Activated CD8-positive, alpha-beta T cell treated with anti-CD3 and anti-CD28 coated beads for 36 hours (primary cell): ENCODE results near the gene SARS1. TPM values are rescaled to one million over a fixed set of nuclear protein-coding genes. Genes with fewer than 3 reads are reported as not detected.

Experiments used
- ATAC-seq: fragments of 200-7000 bp; cut with Tn5 transposase; one replicate; pipeline ENCODE4 v1.10.0; 2021; ENCODE audit warnings: mild to moderate bottlenecking, moderate library complexity
- CTCF ChIA-PET: fragments of 350-600 bp; sonication (Branson Sonifier 250); formaldehyde crosslinking; loops from one replicate; lab custom pipeline; 2021; ENCODE audit warnings: antibody characterized with exemption; lab: Charles Lee
- POLR2A ChIA-PET: fragments of 350-600 bp; sonication (Branson Sonifier 250); formaldehyde crosslinking; loops from one replicate; lab custom pipeline; 2021; ENCODE audit warnings: antibody characterized with exemption; lab: Charles Lee
- DNase-seq: peaks from one replicate; pipeline ENCODE4 v3.0.0-alpha.2; 2020
- H3K27ac Mint-ChIP-seq: one replicate; pipeline ENCODE4 v1.8.0; 2021; ENCODE audit warnings: mild to moderate bottlenecking, mixed read lengths
- H3K27me3 Mint-ChIP-seq: one replicate; pipeline ENCODE4 v1.8.0; 2021; ENCODE audit warnings: mixed read lengths
- H3K36me3 Mint-ChIP-seq: one replicate; pipeline ENCODE4 v1.8.0; 2021; ENCODE audit warnings: low read depth, mixed read lengths
- H3K4me1 Mint-ChIP-seq: one replicate; pipeline ENCODE4 v1.8.0; 2021; ENCODE audit warnings: low read depth, mixed read lengths
- H3K4me3 Mint-ChIP-seq: one replicate; pipeline ENCODE4 v1.8.0; 2021; ENCODE audit warnings: mild to moderate bottlenecking, moderate library complexity, mixed read lengths
- H3K9me3 Mint-ChIP-seq: one replicate; pipeline ENCODE4 v1.8.0; 2021; ENCODE audit warnings: mixed read lengths
- intact Hi-C: fragments of 100-400 bp; cut with micrococcal nuclease; formaldehyde crosslinking; loops from one replicate; pipeline ENCODE4 v1.10.0; 2022
- total RNA-seq, 2 experiments: library from RNA; stranded (reverse); gene quantifications; one replicate each; pipeline ENCODE4 v1.2.3, GENCODE V29; 2021
- TF ChIP-seq, protein P1 (sequence below): fragments of 200-600 bp; IDR thresholded peaks from one replicate; pipeline ENCODE4 v1.8.0; 2022; ENCODE audit warnings: antibody characterized with exemption, mild to moderate bottlenecking

The SARS1 gene
- total RNA-seq, 2 experiments from 2014 or later, result 226 to 228 TPM

DNA sequence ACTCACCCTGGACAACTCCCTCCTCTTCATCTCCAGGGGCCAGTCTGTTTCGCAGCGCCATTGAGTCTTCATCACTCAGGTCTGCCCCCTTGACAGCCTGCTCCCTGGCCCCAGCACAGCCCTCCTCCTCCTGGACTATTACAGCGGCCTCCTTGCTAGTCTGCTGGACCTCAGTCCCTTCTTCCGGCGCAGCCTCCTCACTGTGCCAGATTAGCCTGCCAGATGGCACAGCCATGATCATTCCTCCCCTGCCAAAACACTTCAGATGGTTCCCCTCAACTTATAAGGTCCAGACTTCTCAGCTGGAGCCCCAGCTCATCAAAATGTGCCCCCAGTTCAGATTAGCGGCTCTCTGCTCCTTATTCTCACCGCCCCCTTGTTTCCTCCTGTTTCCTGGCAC lies 28.7 kb downstream of the SARS1 start:
- TF ChIP-seq, protein P1, sequence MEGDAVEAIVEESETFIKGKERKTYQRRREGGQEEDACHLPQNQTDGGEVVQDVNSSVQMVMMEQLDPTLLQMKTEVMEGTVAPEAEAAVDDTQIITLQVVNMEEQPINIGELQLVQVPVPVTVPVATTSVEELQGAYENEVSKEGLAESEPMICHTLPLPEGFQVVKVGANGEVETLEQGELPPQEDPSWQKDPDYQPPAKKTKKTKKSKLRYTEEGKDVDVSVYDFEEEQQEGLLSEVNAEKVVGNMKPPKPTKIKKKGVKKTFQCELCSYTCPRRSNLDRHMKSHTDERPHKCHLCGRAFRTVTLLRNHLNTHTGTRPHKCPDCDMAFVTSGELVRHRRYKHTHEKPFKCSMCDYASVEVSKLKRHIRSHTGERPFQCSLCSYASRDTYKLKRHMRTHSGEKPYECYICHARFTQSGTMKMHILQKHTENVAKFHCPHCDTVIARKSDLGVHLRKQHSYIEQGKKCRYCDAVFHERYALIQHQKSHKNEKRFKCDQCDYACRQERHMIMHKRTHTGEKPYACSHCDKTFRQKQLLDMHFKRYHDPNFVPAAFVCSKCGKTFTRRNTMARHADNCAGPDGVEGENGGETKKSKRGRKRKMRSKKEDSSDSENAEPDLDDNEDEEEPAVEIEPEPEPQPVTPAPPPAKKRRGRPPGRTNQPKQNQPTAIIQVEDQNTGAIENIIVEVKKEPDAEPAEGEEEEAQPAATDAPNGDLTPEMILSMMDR, result no peak
- ChIA-PET CTCF (no interaction called here), POLR2A (interaction anchor here (1.1 to 1.3 kb wide), 2 partner anchors 43 to 106 kb away, joined by 3 read pairs; no protein-coding TSS in a partner anchor)
- intact Hi-C loops, result no loop called here
- Mint-ChIP-seq H3K27ac (no peak overlapping the region), H3K9me3 (no peaks in the 10 kb centered on the region), H3K4me1 (peaks cover 11% of the 10 kb centered on the region), H3K36me3 (peaks cover 3% of the 10 kb centered on the region), H3K27me3 (peaks cover 3% of the 10 kb centered on the region), H3K4me3 (no peak overlapping the region)
- DNase-seq (no peak), ATAC-seq (no peak)

- Mint-ChIP-seq H3K27me3 (peaks cover 3% of the 10 kb centered on the region), H3K36me3 (no peaks in the 10 kb centered on the region), H3K9me3 (no peaks in the 10 kb centered on the region), H3K27ac (no peak overlapping the region), H3K4me3 (no peak overlapping the region), H3K4me1 (peaks cover 11% of the 10 kb centered on the region)
- CTCF ChIA-PET, result no interaction called here
- POLR2A ChIA-PET, result interaction anchor here (1.2 to 1.4 kb wide), 4 partner anchors 10 to 44 kb away, joined by 3 to 4 read pairs (median 4); partner anchors contain the start of gene SARS1
- DNase-seq (no peak), ATAC-seq (no peak)
- intact Hi-C loops, result no loop called here
- TF ChIP-seq, protein P1, result no peak
Observed at GRCh38 chr1:109243221-109243620, 29.5 kb downstream of the SARS1 start.

DNA sequence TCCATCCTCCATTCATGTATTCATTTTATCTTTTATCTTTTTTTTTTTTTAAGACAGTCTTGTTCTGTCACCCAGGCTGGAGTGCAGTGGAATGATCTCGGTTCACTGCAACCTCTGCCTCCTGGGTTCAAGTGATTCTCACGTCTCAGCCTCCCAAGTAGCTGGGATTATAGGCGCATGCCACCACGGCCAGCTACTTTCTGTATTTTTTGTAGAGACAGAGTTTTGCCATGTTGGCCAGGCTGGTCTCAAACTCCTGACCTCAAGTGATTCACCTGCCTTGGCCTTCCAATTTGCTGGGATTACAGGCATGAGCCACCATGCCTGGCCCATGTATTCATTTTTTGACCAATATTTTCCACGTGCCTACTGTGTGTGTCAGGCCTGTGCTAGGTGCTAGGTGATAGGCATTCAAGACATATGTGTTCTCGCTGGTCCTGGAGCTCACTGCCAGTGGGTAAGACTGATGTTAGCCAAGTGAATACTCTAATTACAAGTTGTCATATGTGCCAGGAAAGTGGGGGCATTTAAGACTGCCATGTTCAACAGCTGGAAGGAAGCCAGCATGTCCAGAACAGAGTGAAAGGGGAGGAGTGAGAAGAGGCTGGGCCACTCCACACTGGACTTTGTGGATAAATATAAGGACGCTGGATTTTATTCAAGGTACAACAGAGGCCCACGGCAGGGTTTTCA lies 30.3 kb downstream of the SARS1 start:
- no peaks in the 10 kb centered on the region for H3K9me3 Mint-ChIP-seq
- POLR2A ChIA-PET, result interaction anchor here (1.2 to 1.4 kb wide), 3 partner anchors 10 to 30 kb away, joined by 3 to 4 read pairs (median 4); partner anchors contain the start of gene SARS1
- TF ChIP-seq, protein P1, result no peak
- H3K4me3 Mint-ChIP-seq, result no peak overlapping the region
- no peak for ATAC-seq
- CTCF ChIA-PET, result interaction anchor here (3.8 kb wide), 1 partner anchor 155 kb away, joined by 15 read pairs; the partner anchor contains the start of gene SORT1
- H3K27ac Mint-ChIP-seq, result no peak overlapping the region
- intact Hi-C loops, result no loop called here
- no peaks in the 10 kb centered on the region for H3K36me3 Mint-ChIP-seq
- H3K4me1 Mint-ChIP-seq, result peaks cover 12% of the 10 kb centered on the region
- H3K27me3 Mint-ChIP-seq, result peaks cover 3% of the 10 kb centered on the region
- DNase-seq, result no peak

DNA sequence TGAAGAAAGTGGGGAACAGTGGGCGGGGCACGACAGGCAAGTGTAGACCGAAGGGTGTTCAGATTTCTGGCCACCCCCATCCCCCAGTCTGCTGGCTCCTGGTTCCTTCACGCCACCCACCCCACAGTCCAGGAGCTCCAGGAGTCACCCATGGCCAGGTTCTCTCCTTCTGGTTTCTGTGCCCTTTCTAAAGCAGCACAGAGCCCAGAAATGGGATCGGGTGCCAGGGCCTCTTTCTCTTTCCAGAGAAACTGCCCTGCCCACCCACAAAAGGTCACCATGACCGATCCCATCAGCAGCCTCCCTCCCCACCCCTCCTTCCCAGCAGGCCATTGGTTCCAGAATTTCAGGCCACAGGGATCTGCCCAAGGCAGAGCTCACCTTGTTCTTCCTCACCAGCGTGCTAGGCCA lies 32.4 kb downstream of the SARS1 start:
- ChIA-PET CTCF (interaction anchor here (1.1 to 3.8 kb wide), 2 partner anchors 153 to 286 kb away, joined by 3 to 15 read pairs; partner anchors contain the start of gene SORT1), POLR2A (interaction anchor here (2.4 kb wide), 1 partner anchor 11 kb away, joined by 6 read pairs; no protein-coding TSS in a partner anchor)
- no peak overlapping the region for H3K27ac Mint-ChIP-seq
- H3K4me1 Mint-ChIP-seq, result peaks cover 18% of the 10 kb centered on the region
- H3K27me3 Mint-ChIP-seq, result peaks cover 3% of the 10 kb centered on the region
- H3K9me3 Mint-ChIP-seq, result no peaks in the 10 kb centered on the region
- no peak overlapping the region for H3K4me3 Mint-ChIP-seq
- H3K36me3 Mint-ChIP-seq, result no peaks in the 10 kb centered on the region
- no peak for ATAC-seq
- intact Hi-C loops, result no loop called here
- TF ChIP-seq, protein P1, result no peak
- no peak for DNase-seq
